Transverse colon (tissue), 4 donors: ENCODE data around the gene MED14. TPM values are rescaled to one million over a fixed set of nuclear protein-coding genes. Genes with fewer than 3 reads are reported as not detected.

Source experiments
- DNase-seq: peaks from one replicate; pipeline ENCODE4 v3.0.0-alpha.2; 2019
- H3K27ac ChIP-seq, 4 donors: fragments of 200-600 bp; sonication (generic); 2 replicates each; pipeline ENCODE4 v1.5.1; 2016 to 2018; ENCODE audit warnings: inconsistent platforms in 4 of 4
- H3K27me3 ChIP-seq: fragments of 200-600 bp; sonication (generic); 2 replicates; pipeline ENCODE4 v1.5.1; 2017; ENCODE audit warnings: inconsistent platforms
- H3K36me3 ChIP-seq, 4 donors: fragments of 200-600 bp; sonication (generic); 2 replicates each; pipeline ENCODE4 v1.5.1; 2017 to 2019; ENCODE audit warnings: inconsistent platforms in 4 of 4
- H3K4me1 ChIP-seq, 4 donors: fragments of 200-600 bp; sonication (generic); 2 replicates each; pipeline ENCODE4 v1.5.1; 2017 to 2020; ENCODE audit warnings: inconsistent platforms in 4 of 4
- H3K4me3 ChIP-seq, 4 donors: fragments of 200-600 bp; sonication (generic); 1 replicate in 1 of 4; 2 replicates in 3 of 4; pipeline versions ENCODE4 v1.5.1 to v1.6.1; 2017 to 2019; ENCODE audit warnings: inconsistent platforms in 4 of 4
- H3K9me3 ChIP-seq, 2 donors: fragments of 200-600 bp; sonication (generic); 2 replicates each; pipeline ENCODE4 v1.5.1; 2017 to 2019; ENCODE audit warnings: inconsistent platforms in 2 of 2
- EP300 ChIP-seq: sonication (generic); formaldehyde crosslinking; IDR thresholded peaks from one replicate; pipeline ENCODE4 v1.6.1; 2017; ENCODE audit warnings: antibody characterized with exemption, low read depth
- POLR2A ChIP-seq: fragments of 450-650 bp; IDR thresholded peaks from one replicate; pipeline ENCODE4 v1.6.1; 2016; ENCODE audit warnings: antibody characterized with exemption, mild to moderate bottlenecking, moderate library complexity
- POLR2AphosphoS5 ChIP-seq, 3 donors: sonication (generic); formaldehyde crosslinking; IDR thresholded peaks; one replicate each; pipeline ENCODE4 v1.6.1; 2016; ENCODE audit warnings: antibody characterized with exemption in 3 of 3
- WGBS, 2 donors: methylation state at CpG; one replicate each; pipeline ENCODE4 v1.1.5; 2018; ENCODE audit warnings: low coverage in 1 of 2; 5-methylcytosine and 5-hydroxymethylcytosine counted together
- in situ Hi-C, 4 donors: fragments of 200-750 bp; cut with MboI; loops; one replicate each; pipeline versions ENCODE4 v1.15.0 to v1.15.1; 2017; ENCODE audit warnings: low sequenced_read_pairs in 3 of 4, low pct_ligation_motif_present in 1 of 4, low pct_unique_long_range_greater_than_20kb in 1 of 4
- intact Hi-C: fragments of 100-400 bp; cut with DNase I; formaldehyde crosslinking; loops from one replicate; pipeline ENCODE4 v1.15.1; 2023; ENCODE audit warnings: low total_unique reads
- total RNA-seq, 4 donors: library from RNA; depleted of rRNA; stranded (reverse); fragments of >200 nt; gene quantifications; one replicate each; pipeline ENCODE4 v1.1.0, GENCODE V29; 2016
- TF ChIP-seq, protein P1 (sequence below), 5 experiments: fragments of 200-600 bp in 3 of 5; fragments of 450-650 bp in 2 of 5; sonication (generic) in 3 of 5; IDR thresholded peaks; 1 replicate in 2 of 5; 2 replicates in 3 of 5; pipeline ENCODE4 v1.5.1; 2016 to 2017; ENCODE audit warnings: antibody characterized with exemption in 5 of 5, inconsistent platforms in 3 of 5, mild to moderate bottlenecking in 2 of 5, moderate library complexity in 1 of 5

Gene MED14
- total RNA-seq, 4 donors from 2014 or later, result 28.8 to 81.0 (median 68.0) TPM

DNA sequence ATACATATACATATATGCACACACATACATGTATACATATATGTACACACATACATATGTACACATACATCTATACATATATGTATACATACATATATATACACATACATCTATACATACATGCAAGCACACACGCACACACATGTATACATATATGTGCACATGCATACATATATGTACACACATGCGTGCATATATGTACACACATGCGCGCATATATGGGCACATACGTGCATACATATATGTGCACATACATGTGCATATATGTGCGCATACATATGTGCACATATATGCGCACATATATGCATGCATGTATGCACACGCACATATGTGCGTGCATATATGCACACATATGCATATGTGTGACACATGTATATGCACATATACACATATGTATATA lies 119.4 kb downstream of the MED14 start:
- no peak for TF ChIP-seq EP300
- TF ChIP-seq, protein P1, sequence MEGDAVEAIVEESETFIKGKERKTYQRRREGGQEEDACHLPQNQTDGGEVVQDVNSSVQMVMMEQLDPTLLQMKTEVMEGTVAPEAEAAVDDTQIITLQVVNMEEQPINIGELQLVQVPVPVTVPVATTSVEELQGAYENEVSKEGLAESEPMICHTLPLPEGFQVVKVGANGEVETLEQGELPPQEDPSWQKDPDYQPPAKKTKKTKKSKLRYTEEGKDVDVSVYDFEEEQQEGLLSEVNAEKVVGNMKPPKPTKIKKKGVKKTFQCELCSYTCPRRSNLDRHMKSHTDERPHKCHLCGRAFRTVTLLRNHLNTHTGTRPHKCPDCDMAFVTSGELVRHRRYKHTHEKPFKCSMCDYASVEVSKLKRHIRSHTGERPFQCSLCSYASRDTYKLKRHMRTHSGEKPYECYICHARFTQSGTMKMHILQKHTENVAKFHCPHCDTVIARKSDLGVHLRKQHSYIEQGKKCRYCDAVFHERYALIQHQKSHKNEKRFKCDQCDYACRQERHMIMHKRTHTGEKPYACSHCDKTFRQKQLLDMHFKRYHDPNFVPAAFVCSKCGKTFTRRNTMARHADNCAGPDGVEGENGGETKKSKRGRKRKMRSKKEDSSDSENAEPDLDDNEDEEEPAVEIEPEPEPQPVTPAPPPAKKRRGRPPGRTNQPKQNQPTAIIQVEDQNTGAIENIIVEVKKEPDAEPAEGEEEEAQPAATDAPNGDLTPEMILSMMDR (IDR thresholded peaks at IDR 0.05), result no peak
- TF ChIP-seq POLR2AphosphoS5 (IDR thresholded peaks at IDR 0.05), result no peak
- TF ChIP-seq POLR2A, result no peak
- WGBS, 2 donors, result 83 to 91% methylated on average over 4 to 9 of the region's 9 CpGs
- no peak overlapping the region for H3K4me3 ChIP-seq
- DNase-seq, result no peak
- no peaks in the 10 kb centered on the region for H3K9me3 ChIP-seq
- in situ Hi-C loops (no loop called here), intact Hi-C loops (no loop called here)
- no peaks in the 10 kb centered on the region for H3K4me1 ChIP-seq
- no peaks in the 10 kb centered on the region for H3K36me3 ChIP-seq
- H3K27ac ChIP-seq, result no peak overlapping the region
- no peaks in the 10 kb centered on the region for H3K27me3 ChIP-seq

DNA sequence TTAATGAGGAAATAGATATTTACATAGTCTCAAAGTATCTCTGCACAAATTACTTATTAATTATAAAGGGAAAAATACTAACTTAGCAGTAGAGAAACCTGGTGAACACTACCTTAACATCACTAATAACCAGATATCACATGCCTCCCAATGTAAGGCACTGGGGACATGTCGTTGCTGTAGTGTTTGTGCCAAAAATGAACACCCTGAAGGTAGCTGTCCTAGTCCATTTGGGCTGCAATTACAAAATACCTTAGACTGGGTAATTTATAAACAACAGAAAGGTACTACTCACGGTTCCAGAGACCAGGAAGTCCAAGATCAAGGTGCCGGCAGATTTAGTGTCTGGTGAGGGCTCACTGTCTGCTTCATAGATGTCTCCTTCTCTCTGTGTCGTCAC lies 122.8 kb downstream of the MED14 start:
- intact Hi-C loops, result no loop called here
- in situ Hi-C loops, result no loop called here
- no peak for DNase-seq
- Histone ChIP-seq H3K4me1 (no peaks in the 10 kb centered on the region), H3K27me3 (no peaks in the 10 kb centered on the region), H3K36me3 (no peaks in the 10 kb centered on the region), H3K27ac (no peak overlapping the region), H3K9me3 (no peaks in the 10 kb centered on the region), H3K4me3 (no peak overlapping the region)
- 47 to 54% methylated on average over 3 to 4 of the region's 4 CpGs for WGBS, 2 donors
- TF ChIP-seq, protein P1 (IDR thresholded peaks at IDR 0.05), result no peak
- TF ChIP-seq POLR2AphosphoS5 (IDR thresholded peaks at IDR 0.05) (no peak), EP300 (no peak), POLR2A (no peak)

DNA sequence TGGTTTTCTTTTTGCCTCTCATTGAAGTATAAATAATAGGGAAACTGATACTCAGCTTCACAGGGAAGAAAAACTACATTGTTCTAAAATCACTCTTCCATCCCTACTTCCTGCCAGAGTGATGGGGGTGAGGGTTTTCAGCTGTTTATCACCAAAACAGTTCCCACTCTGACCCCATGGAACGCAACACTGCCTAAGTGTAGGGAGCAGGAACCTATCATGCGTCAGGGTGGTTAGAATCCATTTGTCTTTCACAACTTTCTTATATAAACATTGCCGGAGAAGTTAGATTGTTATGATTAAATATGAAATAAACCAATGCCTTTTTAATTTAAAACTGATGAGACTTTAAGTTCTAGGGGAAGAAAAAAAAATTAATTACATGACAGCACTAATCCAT lies 128.0 kb downstream of the MED14 start:
- DNase-seq, result no peak
- no peaks in the 10 kb centered on the region for H3K36me3 ChIP-seq
- intact Hi-C loops, result no loop called here
- H3K4me3 ChIP-seq, result no peak overlapping the region
- no peaks in the 10 kb centered on the region for H3K4me1 ChIP-seq
- H3K9me3 ChIP-seq, result no peaks in the 10 kb centered on the region
- WGBS, 2 donors, result 69 to 84% methylated on average over 3 of the region's 3 CpGs
- H3K27ac ChIP-seq, result no peak overlapping the region
- TF ChIP-seq EP300 (no peak), POLR2A (no peak), POLR2AphosphoS5 (IDR thresholded peaks at IDR 0.05) (no peak)
- TF ChIP-seq, protein P1 (IDR thresholded peaks at IDR 0.05), result no peak
- in situ Hi-C loops, result no loop called here
- no peaks in the 10 kb centered on the region for H3K27me3 ChIP-seq

DNA sequence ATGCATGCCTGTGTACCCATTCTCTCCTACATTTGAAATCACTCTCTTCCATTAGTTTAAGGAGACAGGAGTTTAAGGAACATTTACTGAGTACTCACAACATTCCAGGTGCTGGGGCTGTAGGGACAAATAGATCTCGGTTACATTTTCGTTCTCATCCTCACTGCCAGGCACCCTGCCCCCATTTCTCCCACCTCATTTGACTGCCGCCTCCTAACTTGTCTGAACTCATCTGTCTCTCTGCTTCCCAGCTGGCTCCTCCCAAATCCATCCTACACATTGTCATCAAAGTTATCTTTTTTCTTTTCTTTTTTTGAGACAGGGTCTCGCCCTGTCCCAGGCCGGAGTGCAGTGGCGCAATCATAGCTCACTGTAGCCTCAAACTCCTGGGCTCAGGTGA lies 131.9 kb downstream of the MED14 start:
- H3K9me3 ChIP-seq, result no peaks in the 10 kb centered on the region
- DNase-seq, result no peak
- H3K36me3 ChIP-seq, result no peaks in the 10 kb centered on the region
- TF ChIP-seq POLR2AphosphoS5 (IDR thresholded peaks at IDR 0.05) (no peak), POLR2A (no peak)
- TF ChIP-seq, protein P1 (IDR thresholded peaks at IDR 0.05), result no peak
- no peaks in the 10 kb centered on the region for H3K4me1 ChIP-seq
- no peak overlapping the region for H3K4me3 ChIP-seq
- H3K27ac ChIP-seq, result no peak overlapping the region
- in situ Hi-C loops (no loop called here), intact Hi-C loops (no loop called here)
- WGBS, 2 donors, result 92 to 95% methylated on average over 3 to 6 of the region's 6 CpGs
- H3K27me3 ChIP-seq, result no peaks in the 10 kb centered on the region

Other genes starting within 250 kb of the MED14 start
- gene ATP6AP2, start 154.6 kb downstream of the MED14 start, total RNA-seq, result 10 to 100 TPM; 10.3 to 95.9 (median 62.3) TPM
- not detected for gene MPC1L, start 112.1 kb downstream of the MED14 start, total RNA-seq
- 10 to 100 TPM in 3 of 4 donors, 1 to 10 TPM in 1; 5.4 to 18.6 (median 12.1) TPM for gene CXorf38, start 88.0 kb downstream of the MED14 start, total RNA-seq